G401.6 (cell line): ENCODE results near the gene FRAS1.
A peak's percentile ranks its signal among the peaks of the same experiment; 100 is the strongest.
"Not testable (repeated sequence)": the region's sequence is repeated elsewhere in the genome, so short reads cannot be mapped to it uniquely, and the experiment has no call there.

Source experiments
- FAIRE-seq: peaks from 2 replicates; lab custom pipeline; 2012; peaks lifted over from hg19 to GRCh38; lab: Jason Lieb, UNC

FRAS1 gene

GRCh38 chr4:78512357-78512920 lies 455.3 kb downstream of the FRAS1 start:
- no peak for FAIRE-seq

- FAIRE-seq, result no peak
Observed at GRCh38 chr4:78513411-78513975, 456.4 kb downstream of the FRAS1 start.

GRCh38 chr4:78517050-78517652 lies 460.0 kb downstream of the FRAS1 start:
- peak; percentile 91 for FAIRE-seq

GRCh38 chr4:78518561-78518960 lies 461.4 kb downstream of the FRAS1 start:
- FAIRE-seq, result no peak

- no peak for FAIRE-seq
Observed at GRCh38 chr4:78519962-78520361, 462.8 kb downstream of the FRAS1 start.

GRCh38 chr4:78520808-78521226 lies 463.7 kb downstream of the FRAS1 start:
- no peak for FAIRE-seq

- no peak for FAIRE-seq
Observed at GRCh38 chr4:78524009-78524408, 466.9 kb downstream of the FRAS1 start.

GRCh38 chr4:78525559-78525958 lies 468.4 kb downstream of the FRAS1 start:
- FAIRE-seq, result no peak

- no peak for FAIRE-seq
Observed at GRCh38 chr4:78527103-78527502, 470.0 kb downstream of the FRAS1 start.

- FAIRE-seq, result no peak
Observed at GRCh38 chr4:78527555-78527954, 470.4 kb downstream of the FRAS1 start.

GRCh38 chr4:78528327-78528726 lies 471.2 kb downstream of the FRAS1 start:
- FAIRE-seq, result no peak

- FAIRE-seq, result no peak
Observed at GRCh38 chr4:78529569-78530209, 472.6 kb downstream of the FRAS1 start.

- no peak for FAIRE-seq
Observed at GRCh38 chr4:78532046-78532445, 474.9 kb downstream of the FRAS1 start.

- FAIRE-seq, result no peak
Observed at GRCh38 chr4:78533854-78534253, 476.7 kb downstream of the FRAS1 start.

GRCh38 chr4:78534286-78534955 lies 477.3 kb downstream of the FRAS1 start:
- FAIRE-seq, result no peak

- FAIRE-seq, result no peak
Observed at GRCh38 chr4:78542373-78542772, 485.2 kb downstream of the FRAS1 start.

GRCh38 chr4:78543424-78544125 lies 486.5 kb downstream of the FRAS1 start:
- no peak for FAIRE-seq

- no peak for FAIRE-seq
Observed at GRCh38 chr4:78544678-78545077, 487.6 kb downstream of the FRAS1 start.

GRCh38 chr4:78545275-78546246 lies 488.4 kb downstream of the FRAS1 start:
- no peak for FAIRE-seq

- FAIRE-seq, result not testable (repeated sequence)
Observed at GRCh38 chr4:78547899-78548298, 490.8 kb downstream of the FRAS1 start.

- not testable (repeated sequence) for FAIRE-seq
Observed at GRCh38 chr4:78548889-78549288, 491.8 kb downstream of the FRAS1 start.
